GM12874 (cell line): Measurements from ENCODE around the gene CSNK2B.

Experiments used
- TF ChIP-seq, protein P1 (sequence below): IDR thresholded peaks from 2 replicates; pipeline ENCODE4 v1.5.1; 2011; ENCODE audit warnings: low read depth, mild to moderate bottlenecking, control low read depth, low read length, moderate library complexity; ENCODE audit not compliant: insufficient read depth

Gene CSNK2B

DNA sequence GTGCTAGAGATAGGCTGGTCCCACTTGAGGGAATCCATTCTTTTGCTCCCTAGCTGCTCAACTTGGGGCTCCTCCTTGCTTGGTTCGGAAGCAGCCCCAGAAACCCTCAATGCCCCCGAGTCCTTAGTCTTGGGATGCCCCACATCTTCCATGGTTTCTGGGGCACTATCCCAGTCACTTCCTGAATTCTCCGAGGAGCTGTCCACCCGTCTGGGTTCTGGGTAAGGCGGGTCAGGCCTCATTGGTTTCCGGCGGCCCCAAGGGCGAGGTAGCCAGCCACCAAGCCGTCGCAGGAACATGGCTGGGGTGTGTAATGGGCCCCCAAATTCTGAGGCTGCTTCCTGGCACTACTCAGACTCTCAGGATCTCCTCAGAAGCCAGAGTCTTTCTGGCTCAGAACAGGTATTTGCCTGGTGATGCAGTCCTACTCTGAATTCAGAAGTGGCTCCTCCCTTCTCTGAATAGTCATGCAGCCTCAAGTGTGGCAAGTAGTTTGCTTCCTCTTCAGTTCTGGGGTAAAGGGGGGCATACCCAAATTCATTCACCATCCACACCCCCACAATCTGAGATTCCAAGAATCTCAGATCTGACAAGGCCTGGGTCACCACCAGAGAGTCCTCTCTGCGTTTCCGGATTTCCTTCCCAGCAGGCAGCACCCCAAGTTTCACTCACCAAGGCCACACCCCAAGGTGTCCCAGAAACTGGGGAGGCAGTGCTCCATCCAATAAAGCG lies 6.1 kb upstream of the CSNK2B start:
- TF ChIP-seq, protein P1, sequence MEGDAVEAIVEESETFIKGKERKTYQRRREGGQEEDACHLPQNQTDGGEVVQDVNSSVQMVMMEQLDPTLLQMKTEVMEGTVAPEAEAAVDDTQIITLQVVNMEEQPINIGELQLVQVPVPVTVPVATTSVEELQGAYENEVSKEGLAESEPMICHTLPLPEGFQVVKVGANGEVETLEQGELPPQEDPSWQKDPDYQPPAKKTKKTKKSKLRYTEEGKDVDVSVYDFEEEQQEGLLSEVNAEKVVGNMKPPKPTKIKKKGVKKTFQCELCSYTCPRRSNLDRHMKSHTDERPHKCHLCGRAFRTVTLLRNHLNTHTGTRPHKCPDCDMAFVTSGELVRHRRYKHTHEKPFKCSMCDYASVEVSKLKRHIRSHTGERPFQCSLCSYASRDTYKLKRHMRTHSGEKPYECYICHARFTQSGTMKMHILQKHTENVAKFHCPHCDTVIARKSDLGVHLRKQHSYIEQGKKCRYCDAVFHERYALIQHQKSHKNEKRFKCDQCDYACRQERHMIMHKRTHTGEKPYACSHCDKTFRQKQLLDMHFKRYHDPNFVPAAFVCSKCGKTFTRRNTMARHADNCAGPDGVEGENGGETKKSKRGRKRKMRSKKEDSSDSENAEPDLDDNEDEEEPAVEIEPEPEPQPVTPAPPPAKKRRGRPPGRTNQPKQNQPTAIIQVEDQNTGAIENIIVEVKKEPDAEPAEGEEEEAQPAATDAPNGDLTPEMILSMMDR, result no peak

DNA sequence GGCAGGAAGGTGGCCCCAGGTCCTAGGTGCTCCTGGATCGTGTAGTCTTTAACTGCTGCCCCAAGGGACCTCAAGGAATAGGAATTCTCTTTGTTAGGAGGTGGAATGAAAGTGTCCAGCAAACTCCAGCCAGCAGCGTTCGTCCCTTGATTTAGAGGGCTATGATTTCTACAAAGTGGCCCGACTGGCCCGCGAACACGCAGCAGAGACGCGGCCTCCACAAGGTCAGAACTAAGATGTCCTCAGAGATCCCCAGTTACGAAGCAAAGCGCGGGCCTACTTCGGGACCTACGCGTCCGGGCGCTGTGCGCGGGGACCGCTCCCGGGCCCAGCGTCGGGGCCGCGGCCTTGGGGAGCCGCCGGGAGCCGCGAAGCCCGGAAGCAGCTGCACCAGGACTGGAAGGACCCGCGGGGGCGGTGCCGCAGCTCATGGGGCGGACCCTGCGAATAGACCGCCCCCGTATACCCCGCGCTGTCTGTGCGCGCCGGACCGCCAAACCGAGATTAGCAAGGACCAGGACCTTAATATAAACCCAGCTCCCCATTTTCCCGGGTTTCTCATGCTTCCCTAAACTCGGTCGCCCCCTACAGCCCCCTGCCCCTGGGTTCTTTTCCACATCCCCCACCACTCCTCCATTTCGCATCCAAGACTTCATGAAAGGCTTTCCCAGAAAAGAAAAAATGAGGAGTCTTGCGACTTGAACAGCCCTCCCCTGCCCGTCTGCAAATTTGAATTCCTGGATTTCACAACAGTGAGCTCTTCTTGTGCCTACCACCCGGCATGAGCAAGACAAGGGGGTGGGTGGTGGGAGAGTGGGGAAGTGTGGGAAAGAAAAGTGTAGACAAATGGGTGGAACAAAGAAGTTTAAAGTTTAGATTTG lies 5.3 kb upstream of the CSNK2B start, which contains the start of gene C6orf47:
Gene C6orf47, minus strand, starts transcription at position 398 of the 881 bp plus-strand sequence. CDS start 831 bp downstream, outside the sequence.
- TF ChIP-seq, protein P1, result no peak

DNA sequence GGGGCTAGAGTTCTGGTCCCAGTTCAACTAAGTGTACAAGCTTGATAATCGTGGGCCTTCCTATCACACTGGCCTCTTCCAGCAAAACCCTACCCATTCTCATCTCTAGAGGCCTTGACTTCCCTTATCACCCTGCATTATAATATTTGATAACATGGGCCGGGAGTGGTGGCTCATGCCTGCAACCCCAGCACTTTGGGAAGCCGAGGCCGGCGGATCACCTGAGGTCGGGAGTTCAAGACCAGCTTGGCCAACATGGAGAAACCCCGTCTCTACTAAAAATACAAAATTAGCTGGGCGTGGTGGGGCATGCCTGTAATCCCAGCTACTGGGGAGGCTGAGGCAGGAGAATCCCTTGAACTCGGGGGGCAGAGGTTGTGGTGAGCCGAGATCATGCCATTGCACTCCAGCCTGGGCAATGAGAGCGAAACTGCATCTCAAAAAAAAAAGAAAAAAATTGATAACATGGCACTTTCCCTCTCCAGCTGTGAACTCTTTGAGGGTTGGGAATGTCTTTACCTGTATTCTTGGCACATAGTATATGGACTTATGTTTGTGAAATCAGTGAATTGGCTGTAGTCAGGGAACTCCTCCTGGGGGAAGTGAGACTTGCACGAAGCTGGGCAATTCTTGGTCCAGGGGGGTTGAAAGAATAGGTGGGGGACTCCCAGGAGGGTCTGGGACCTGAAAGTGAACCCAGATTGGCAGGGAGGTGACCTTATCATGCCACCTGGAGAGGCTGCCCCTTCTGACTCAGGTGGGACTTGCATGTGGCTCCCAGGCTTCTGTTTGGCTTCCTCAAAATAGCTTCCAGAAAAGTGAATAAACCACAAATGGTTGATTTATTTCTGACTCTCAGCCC lies 4.4 kb upstream of the CSNK2B start:
- TF ChIP-seq, protein P1, result 0 out of 2 replicates have a peak, but pooled peaks have one; percentile 6

DNA sequence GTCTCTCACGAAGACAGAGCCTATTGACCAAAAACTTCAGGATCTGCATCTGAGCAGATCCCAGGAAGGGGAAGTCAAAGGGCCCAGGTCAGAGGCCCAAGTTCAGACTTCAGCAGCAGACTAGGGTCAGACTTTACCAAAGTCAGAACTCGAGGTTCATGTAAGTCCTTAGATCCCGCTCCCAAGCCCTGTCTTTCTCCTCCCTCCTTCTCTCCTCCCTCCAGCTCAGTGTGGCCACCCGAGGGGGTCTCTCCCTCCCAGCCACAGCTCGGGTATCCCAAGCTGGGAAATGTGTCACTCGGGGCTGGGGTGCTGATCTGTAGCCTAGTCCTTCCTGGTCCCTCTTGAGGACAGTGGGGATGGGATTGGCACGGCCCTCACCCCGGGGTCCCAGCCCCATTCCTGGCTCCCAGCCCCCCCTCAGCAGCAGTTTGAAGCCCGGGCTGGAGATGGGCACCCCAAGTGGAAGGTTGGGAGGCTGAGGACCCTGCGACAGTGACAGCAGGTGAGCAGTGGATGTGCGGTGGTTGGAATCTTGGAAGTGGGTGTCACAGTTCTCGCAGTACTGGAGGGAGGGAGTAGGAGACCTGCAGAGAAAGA lies 3.7 kb upstream of the CSNK2B start:
- TF ChIP-seq, protein P1, result no peak

DNA sequence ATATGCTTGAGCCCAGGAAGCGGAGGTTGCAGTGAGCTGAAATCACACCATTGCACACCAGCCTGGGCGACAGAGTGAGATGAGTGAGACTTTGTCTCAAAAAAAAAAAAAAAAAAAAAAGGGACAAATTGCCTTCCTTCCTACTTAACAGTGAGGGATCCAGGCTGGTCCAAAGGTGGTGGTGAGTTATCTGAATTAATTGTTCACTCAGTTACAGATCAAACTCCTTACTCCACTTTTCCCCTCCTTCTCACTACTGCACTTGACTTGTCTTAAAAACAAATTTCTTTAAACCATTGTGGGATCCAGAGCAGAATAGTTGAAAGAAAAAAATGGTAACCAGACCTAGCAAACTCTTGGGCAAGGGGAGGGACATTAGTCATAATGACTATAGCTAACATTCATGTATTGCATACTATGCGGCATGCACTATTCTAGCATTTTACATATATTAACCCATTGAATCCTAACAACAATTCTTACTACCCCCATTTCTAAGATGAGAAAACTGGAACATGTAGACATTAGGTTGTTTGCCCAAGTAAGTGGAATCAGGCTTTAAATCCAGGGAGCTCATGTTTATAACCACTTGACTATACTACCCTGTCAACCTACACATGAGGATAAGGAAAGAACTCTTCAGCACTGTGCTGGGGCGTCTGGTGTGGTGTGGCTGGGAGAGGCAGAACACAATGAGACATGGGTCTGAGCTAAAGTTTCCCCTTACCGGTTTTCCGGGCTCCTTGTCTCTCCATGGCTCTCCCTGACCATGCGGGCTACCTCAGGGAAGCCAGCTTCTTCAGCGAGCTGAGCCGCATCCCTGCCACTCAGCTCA lies 2.5 kb upstream of the CSNK2B start:
- TF ChIP-seq, protein P1, result no peak

DNA sequence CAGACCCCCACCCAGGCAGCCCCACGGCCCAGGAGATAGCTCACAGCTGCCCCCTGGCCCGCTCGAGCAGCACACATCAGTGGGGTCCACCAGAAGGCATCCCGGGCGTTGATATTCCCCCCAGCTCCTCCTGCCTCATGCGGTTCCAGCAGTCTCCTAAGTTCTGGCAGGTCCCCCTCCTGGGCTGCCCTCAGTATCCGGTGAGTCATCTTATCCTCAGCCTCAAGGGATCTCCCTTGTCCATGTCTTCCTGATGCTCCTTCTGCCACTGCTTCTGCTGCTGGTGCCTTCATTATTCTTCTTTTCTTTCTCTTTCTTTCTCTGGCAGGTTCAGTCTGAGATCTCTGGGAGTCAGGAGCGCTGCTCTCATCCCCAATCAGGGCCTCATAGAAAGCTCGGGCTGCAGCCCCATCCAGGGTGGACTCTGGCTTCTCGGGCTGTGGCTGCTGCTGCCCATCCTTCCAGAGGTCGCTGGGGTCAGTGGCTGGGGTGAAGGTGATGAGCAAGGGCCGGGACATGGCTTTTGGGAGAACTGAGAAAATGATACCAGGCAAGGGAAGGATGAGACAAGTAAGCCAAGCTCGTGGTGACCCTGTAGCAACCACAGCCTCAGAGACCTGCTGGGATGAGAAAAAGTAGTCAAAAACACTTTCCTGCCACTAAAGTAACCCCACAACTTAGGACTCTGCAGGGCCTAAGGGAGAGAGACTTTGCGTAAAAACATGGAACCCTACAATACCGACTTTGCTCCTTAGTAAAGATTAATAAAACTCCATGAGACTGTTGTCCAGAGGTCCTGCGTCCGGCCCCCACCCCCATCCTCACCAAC lies 1.7 kb upstream of the CSNK2B start:
- TF ChIP-seq, protein P1, result no peak
